HepG2 (cell line): Measurements from ENCODE around the gene ECT2. TPM values are rescaled to one million over a fixed set of nuclear protein-coding genes. Genes with fewer than 3 reads are reported as not detected.
"Not testable (repeated sequence)": the region's sequence is repeated elsewhere in the genome, so short reads cannot be mapped to it uniquely, and the experiment has no call there.

Experiments used
- ATAC-seq: fragments of 200-7000 bp; cut with Tn5 transposase; 3 replicates; pipeline ENCODE4 v1.9.1; 2020; ENCODE audit warnings: mild to moderate bottlenecking, moderate library complexity
- BruUV-seq: library from RNA; stranded (reverse); fragments of 400-500 nt; replicated peaks from 2 replicates; lab custom pipeline; 2021; lab: Mats Ljungman, UMichigan
- CTCF ChIA-PET: fragments of 300-600 bp; formaldehyde crosslinking; extraction: SDS; loops from one replicate; lab custom pipeline; 2021; ENCODE audit warnings: low total read pairs, inconsistent platforms, low intra/inter-chr PET ratio; lab: Yijun Ruan, JAX
- POLR2A ChIA-PET: fragments of 350-600 bp; sonication (Branson Sonifier 250); formaldehyde crosslinking; loops from one replicate; lab custom pipeline; 2020; ENCODE audit warnings: antibody characterized with exemption, inconsistent platforms; lab: Yijun Ruan, JAX
- DNase-seq: peaks from one replicate; pipeline ENCODE4 v3.0.0-alpha.2; 2015; ENCODE audit warnings: low spot score
- FAIRE-seq: peaks from 3 replicates; lab custom pipeline; 2011; peaks lifted over from hg19 to GRCh38; lab: Jason Lieb, UNC
- H2AFZ ChIP-seq: one replicate; pipeline ENCODE4 v1.6.1; 2011; ENCODE audit warnings: low read length, inconsistent platforms
- H3K27ac ChIP-seq: fragments of 300-600 bp; 3 replicates; pipeline ENCODE4 v1.8.0; 2011; ENCODE audit warnings: mixed run types, mild to moderate bottlenecking, mixed read lengths, low read length, inconsistent platforms; ENCODE audit not compliant: insufficient read depth; ENCODE audit errors: extremely low read length
- H3K27me3 ChIP-seq, 2 experiments: fragments of 200-600 bp in 1 of 2; 2 replicates in 1 of 2; 3 replicates in 1 of 2; pipeline versions ENCODE4 v1.6.0 to v1.8.0; 2011; ENCODE audit warnings: low read length in 2 of 2, mild to moderate bottlenecking in 2 of 2, moderate library complexity in 2 of 2, inconsistent platforms in 1 of 2; ENCODE audit not compliant: insufficient read depth in 2 of 2, control insufficient read depth in 1 of 2
- H3K36me3 ChIP-seq, 2 experiments: fragments of 200-600 bp in 1 of 2; replicated peaks in 1 of 2; 2 replicates in 1 of 2; 3 replicates in 1 of 2; pipeline versions ENCODE4 v1.5.1 to v1.8.0; 2011; ENCODE audit warnings: low read length in 2 of 2, inconsistent platforms in 1 of 2; ENCODE audit not compliant: insufficient read depth in 2 of 2, control insufficient read depth in 1 of 2
- H3K4me1 ChIP-seq: 2 replicates; pipeline ENCODE4 v1.5.1; 2012; ENCODE audit warnings: low read length, inconsistent platforms; ENCODE audit not compliant: insufficient read depth
- H3K4me2 ChIP-seq: 2 replicates; pipeline ENCODE4 v1.6.0; 2011; ENCODE audit warnings: low read depth, low read length, inconsistent platforms
- H3K4me3 ChIP-seq, 3 experiments: fragments of 200-600 bp in 1 of 3; sonication (generic), shearing (Covaris generic) in 1 of 3; replicated peaks in 1 of 3; 2 replicates each; pipeline ENCODE4 v1.5.1; 2011 to 2016; ENCODE audit warnings: low read length in 3 of 3, inconsistent platforms in 2 of 3, low read depth in 2 of 3, mild to moderate bottlenecking in 2 of 3, control low read depth in 1 of 3, mixed read lengths in 1 of 3; ENCODE audit not compliant: insufficient read depth in 1 of 3
- H3K79me2 ChIP-seq: one replicate; pipeline ENCODE4 v1.6.1; 2011; ENCODE audit warnings: low read length, inconsistent platforms; ENCODE audit not compliant: insufficient read depth
- H3K9ac ChIP-seq: 2 replicates; pipeline ENCODE4 v1.6.0; 2011; ENCODE audit warnings: mild to moderate bottlenecking, low read depth, low read length, inconsistent platforms; ENCODE audit not compliant: insufficient read depth
- H3K9me3 ChIP-seq: 2 replicates; pipeline ENCODE4 v1.5.1; 2012; ENCODE audit warnings: mild to moderate bottlenecking, low read length
- H4K20me1 ChIP-seq: 2 replicates; pipeline ENCODE4 v1.6.0; 2011; ENCODE audit warnings: inconsistent platforms, mild to moderate bottlenecking, low read length, moderate library complexity; ENCODE audit not compliant: insufficient read depth
- ATF7 ChIP-seq, 2 experiments: fragments of 450-650 bp in 1 of 2; sonication (generic) in 1 of 2; formaldehyde crosslinking in 1 of 2; IDR thresholded peaks; 2 replicates each; pipeline versions ENCODE4 v1.4.0 to v1.6.1; 2016 to 2020; ENCODE audit warnings: antibody characterized with exemption in 1 of 2, mild to moderate bottlenecking in 1 of 2, missing genetic modification reagents in 1 of 2
- HNRNPK ChIP-seq: fragments of 200-400 bp; formaldehyde crosslinking; IDR thresholded peaks from 2 replicates; pipeline ENCODE4 v1.6.1; 2018; ENCODE audit warnings: low read length, low read depth, moderate library complexity, mild to moderate bottlenecking; ENCODE audit not compliant: poor library complexity, severe bottlenecking
- MEIS2 ChIP-seq: sonication (generic); formaldehyde crosslinking; IDR thresholded peaks from 2 replicates; pipeline ENCODE4 v1.9.0; 2021; ENCODE audit warnings: mild to moderate bottlenecking, missing genetic modification reagents
- REL ChIP-seq: sonication (generic); formaldehyde crosslinking; conservative IDR thresholded peaks from 2 replicates; pipeline ENCODE4 v1.8.0; 2022; ENCODE audit warnings: mild to moderate bottlenecking, missing genetic modification reagents, moderate library complexity
- SMC3 ChIP-seq: IDR thresholded peaks from 2 replicates; pipeline ENCODE4 v1.6.1; 2011; ENCODE audit warnings: low read length, improper control_type of control experiment
- ZBTB20 ChIP-seq: sonication (generic); formaldehyde crosslinking; IDR thresholded peaks from 2 replicates; pipeline ENCODE4 v1.8.1; 2023; ENCODE audit warnings: missing genetic modification reagents, low read depth, mild to moderate bottlenecking, borderline replicate concordance
- ZNF3 ChIP-seq: IDR thresholded peaks from 2 replicates; pipeline ENCODE4 v1.7.0; 2017; ENCODE audit warnings: inconsistent platforms
- ZNF788 ChIP-seq: sonication (generic); formaldehyde crosslinking; IDR thresholded peaks from 2 replicates; pipeline ENCODE4 v1.5.0; 2020; ENCODE audit warnings: mild to moderate bottlenecking, missing genetic modification reagents, borderline replicate concordance
- WGBS: methylation state at CpG from one replicate; pipeline ENCODE4 v1.1.6; 2017; ENCODE audit warnings: low lambda C conversion rate; 5-methylcytosine and 5-hydroxymethylcytosine counted together
- in situ Hi-C: cut with HindIII; loops from 2 replicates; pipeline ENCODE4 v1.10.0; 2017; ENCODE audit warnings: low pct_unique_long_range_greater_than_20kb; ENCODE audit not compliant: extremely low pct_ligation_motif_present
- intact Hi-C: fragments of 100-400 bp; cut with micrococcal nuclease; formaldehyde crosslinking; loops from one replicate; pipeline ENCODE4 v1.10.0; 2022; ENCODE audit not compliant: unreplicated experiment
- polyA plus RNA-seq, 8 experiments: library from polyadenylated mRNA; depleted of rRNA in 3 of 8; stranded (reverse) in 7 of 8; unstranded in 1 of 8; fragments of >200 nt; fragmentation: Illumina TruSeq in 4 of 8; extraction: Trizol in 4 of 8; gene quantifications; 2 replicates each; pipeline versions ENCODE4 v1.2.1 to v1.2.3, GENCODE V29; 2011 to 2016; ENCODE audit warnings: low read depth in 4 of 8, missing spikeins in 1 of 8, mixed read lengths in 1 of 8; ENCODE audit not compliant: insufficient read depth in 1 of 8
- total RNA-seq, 5 experiments: library from RNA; depleted of rRNA; stranded (reverse); fragments of >200 nt; fragmentation: Illumina TruSeq; extraction: Trizol; gene quantifications; 2 replicates each; pipeline ENCODE4 v1.2.3, GENCODE V29; 2016; ENCODE audit warnings: low read depth in 1 of 5
- TF ChIP-seq, protein P1 (sequence below): sonication (generic); formaldehyde crosslinking; IDR thresholded peaks from 2 replicates; pipeline ENCODE4 v1.8.0; 2022; ENCODE audit warnings: mild to moderate bottlenecking, missing genetic modification reagents, borderline replicate concordance

The ECT2 gene
- total and polyA plus RNA-seq, 2 of the 13 experiments (the other 11 are each of a cell fraction or from before 2014, with no cell fraction given), result 21.6 to 52.0 TPM

DNA sequence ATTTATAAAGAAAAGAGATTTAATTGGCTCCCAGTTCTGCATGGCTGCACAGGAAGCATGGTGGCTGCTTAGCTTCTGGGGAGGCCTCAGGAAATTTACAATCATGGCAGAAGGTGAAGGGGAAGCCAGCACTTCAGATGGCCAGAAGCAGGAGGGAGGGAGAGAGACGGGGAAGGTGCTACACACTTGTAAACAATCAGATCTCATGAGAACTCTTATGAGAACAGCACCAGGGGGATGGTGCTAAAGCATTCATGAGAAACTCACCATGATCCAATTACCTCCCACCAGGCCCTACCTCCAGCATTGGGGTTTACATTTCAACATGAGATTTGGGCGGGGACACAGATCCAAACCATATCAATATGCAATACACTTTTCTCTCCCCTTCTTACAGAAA, 73.7 kb downstream of the ECT2 start:
- no peak for FAIRE-seq
- BruUV-seq, result no TSS peak
- Histone ChIP-seq H3K4me3 (no peak overlapping the region), H3K4me1 (no peaks in the 10 kb centered on the region), H3K27me3 (no peaks in the 10 kb centered on the region), H2AFZ (no peak overlapping the region), H3K27ac (no peak overlapping the region), H3K4me2 (no peak overlapping the region), H3K9me3 (no peaks in the 10 kb centered on the region), H3K9ac (no peak overlapping the region), H3K79me2 (no peaks in the 10 kb centered on the region), H3K36me3 (peaks cover 0 to 19% of the 10 kb centered on the region in 2 experiments; a peak in 1 of 5 replicates), H4K20me1 (no peaks in the 10 kb centered on the region)
- WGBS, result 100% methylated on average over 2 of the region's 2 CpGs
- DNase-seq, result no peak
- POLR2A ChIA-PET, result no interaction called here
- no peak for ATAC-seq
- in situ Hi-C loops, result no loop called here
- CTCF ChIA-PET, result no interaction called here
- intact Hi-C loops, result no loop called here
- TF ChIP-seq, protein P1, sequence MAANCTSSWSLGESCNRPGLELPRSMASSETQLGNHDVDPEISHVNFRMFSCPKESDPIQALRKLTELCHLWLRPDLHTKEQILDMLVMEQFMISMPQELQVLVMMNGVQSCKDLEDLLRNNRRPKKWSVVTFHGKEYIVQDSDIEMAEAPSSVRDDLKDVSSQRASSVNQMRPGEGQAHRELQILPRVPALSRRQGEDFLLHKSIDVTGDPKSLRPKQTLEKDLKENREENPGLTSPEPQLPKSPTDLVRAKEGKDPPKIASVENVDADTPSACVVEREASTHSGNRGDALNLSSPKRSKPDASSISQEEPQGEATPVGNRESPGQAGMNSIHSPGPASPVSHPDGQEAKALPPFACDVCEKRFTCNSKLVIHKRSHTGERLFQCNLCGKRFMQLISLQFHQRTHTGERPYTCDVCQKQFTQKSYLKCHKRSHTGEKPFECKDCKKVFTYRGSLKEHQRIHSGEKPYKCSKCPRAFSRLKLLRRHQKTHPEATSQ, result no peak
- TF ChIP-seq ZBTB20 (CRISPR knock-in tag), result no peak
- no peak for TF ChIP-seq MEIS2 (CRISPR knock-in tag)
- no peak for TF ChIP-seq ZNF788 (CRISPR knock-in tag)
- no peak for TF ChIP-seq ATF7 (IDR thresholded peaks at IDR 0.05)
- no peak for TF ChIP-seq ATF7 (CRISPR knock-in tag; IDR thresholded peaks at IDR 0.05)
- no peak for TF ChIP-seq ZNF3
- no peak for TF ChIP-seq SMC3
- TF ChIP-seq HNRNPK, result no peak
- TF ChIP-seq REL (CRISPR knock-in tag), result no peak

DNA sequence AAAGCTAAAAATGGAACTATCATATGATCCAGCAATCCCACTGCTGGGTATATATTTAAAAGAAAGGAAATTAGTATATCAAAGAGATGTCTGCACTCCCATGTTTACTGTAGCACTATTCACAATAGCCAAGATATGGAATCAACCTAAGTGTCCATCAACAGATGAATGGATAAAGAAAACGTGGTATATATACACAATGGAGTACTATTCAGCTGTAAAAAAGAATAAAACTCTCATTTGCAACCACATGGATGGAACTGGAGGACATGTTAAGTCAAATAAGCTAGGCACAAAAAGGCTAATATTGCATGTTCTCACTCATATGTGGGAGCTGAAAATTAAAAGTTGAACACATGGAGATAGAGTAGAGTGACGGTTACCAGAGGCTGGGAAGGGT, 76.7 kb downstream of the ECT2 start:
- H3K9ac ChIP-seq, H3K79me2 ChIP-seq, H4K20me1 ChIP-seq, FAIRE-seq, intact Hi-C loops, H3K4me1 ChIP-seq, in situ Hi-C loops, POLR2A ChIA-PET, H3K36me3 ChIP-seq, BruUV-seq, ATAC-seq, H3K27ac ChIP-seq, H3K27me3 ChIP-seq, H3K9me3 ChIP-seq, H3K4me2 ChIP-seq, DNase-seq, H3K4me3 ChIP-seq, H2AFZ ChIP-seq, CTCF ChIA-PET: not testable (repeated sequence)
- WGBS, result 52% methylated on average over 2 of the region's 2 CpGs
